ENCODE data around the gene DEXI.

The DEXI gene

GRCh38 chr16:10906914-10907756, 35.1 kb downstream of the DEXI start:
- H3K4me1 ChIP-seq (ENCODE audit: control insufficient read depth, insufficient read depth, low read depth, low read length) = no peaks in the 10 kb centered on the region
- no peak for DNase-seq
- no peaks in the 10 kb centered on the region for H3K79me1 ChIP-seq (replicated peaks; ENCODE audit: low read length, poor library complexity, severe bottlenecking)
- no peak overlapping the region for H3K9ac ChIP-seq (ENCODE audit: low read length)
- H4K91ac ChIP-seq (ENCODE audit: low read length) = no peak overlapping the region
- no peak overlapping the region for H3K23ac ChIP-seq (ENCODE audit: low read length in 2 of 2)
- no peak overlapping the region for H2AK5ac ChIP-seq (ENCODE audit: low read length, severe bottlenecking)
- H3K4me2 ChIP-seq (ENCODE audit: low read length, poor library complexity, severe bottlenecking) = no peak overlapping the region
- peaks cover 0 to 9% of the 10 kb centered on the region in 2 experiments for H3K27me3 ChIP-seq (ENCODE audit: control insufficient read depth in 1 of 2, insufficient read depth in 1 of 2, low read length in 2 of 2)
- no peak overlapping the region for H3K4me3 ChIP-seq (ENCODE audit: insufficient read depth in 1 of 2, low read depth in 1 of 2, low read length in 2 of 2)
- no peak overlapping the region for H4K8ac ChIP-seq (ENCODE audit: low read length)
- H3K27ac ChIP-seq (ENCODE audit: low read length, poor library complexity, severe bottlenecking) = no peak overlapping the region
- H3K14ac ChIP-seq (ENCODE audit: low read length in 2 of 2) = no peak overlapping the region
- no peak overlapping the region for H3K18ac ChIP-seq (ENCODE audit: low read depth in 1 of 2, low read length in 2 of 2)
- H3K4ac ChIP-seq (ENCODE audit: low read depth in 1 of 2, low read length in 2 of 2) = no peak overlapping the region
- H2BK5ac ChIP-seq (ENCODE audit: low read depth, low read length, poor library complexity, severe bottlenecking) = no peak overlapping the region
- no peak overlapping the region for H2BK12ac ChIP-seq (ENCODE audit: low read length in 2 of 2)
- H2BK120ac ChIP-seq (ENCODE audit: low read depth, low read length) = no peak overlapping the region
- H3K36me3 ChIP-seq (ENCODE audit: control insufficient read depth in 1 of 2, insufficient read depth in 2 of 2, low read depth in 1 of 2, low read length in 2 of 2) = peaks cover 0 to 47% of the 10 kb centered on the region in 2 experiments
- H2AFZ ChIP-seq (ENCODE audit: low read depth, low read length) = no peak overlapping the region
- WGBS = 92% methylated on average over 46 of the region's 46 CpGs
- peaks cover 8% of the 10 kb centered on the region for H3K9me3 ChIP-seq (ENCODE audit: control insufficient read depth, low read length)
- H2BK15ac ChIP-seq (ENCODE audit: low read depth, poor library complexity, severe bottlenecking) = no peak overlapping the region

GRCh38 chr16:10906482-10906881, 35.8 kb downstream of the DEXI start:
- Histone ChIP-seq H2BK12ac (ENCODE audit: low read length in 2 of 2) (no peak overlapping the region), H3K4ac (ENCODE audit: low read depth in 1 of 2, low read length in 2 of 2) (no peak overlapping the region), H2BK5ac (ENCODE audit: low read depth, low read length, poor library complexity, severe bottlenecking) (no peak overlapping the region), H4K8ac (ENCODE audit: low read length) (no peak overlapping the region), H2AFZ (ENCODE audit: low read depth, low read length) (no peak overlapping the region), H3K14ac (ENCODE audit: low read length in 2 of 2) (no peak overlapping the region), H3K27ac (ENCODE audit: low read length, poor library complexity, severe bottlenecking) (no peak overlapping the region), H3K23ac (ENCODE audit: low read length in 2 of 2) (no peak overlapping the region), H3K18ac (ENCODE audit: low read depth in 1 of 2, low read length in 2 of 2) (no peak overlapping the region), H3K4me2 (ENCODE audit: low read length, poor library complexity, severe bottlenecking) (no peak overlapping the region), H2BK15ac (ENCODE audit: low read depth, poor library complexity, severe bottlenecking) (no peak overlapping the region), H3K27me3 (ENCODE audit: control insufficient read depth in 1 of 2, insufficient read depth in 1 of 2, low read length in 2 of 2) (peaks cover 0 to 14% of the 10 kb centered on the region in 2 experiments), H2AK5ac (ENCODE audit: low read length, severe bottlenecking) (no peak overlapping the region), H3K9ac (ENCODE audit: low read length) (no peak overlapping the region), H3K4me1 (ENCODE audit: control insufficient read depth, insufficient read depth, low read depth, low read length) (no peaks in the 10 kb centered on the region), H3K4me3 (ENCODE audit: insufficient read depth in 1 of 2, low read depth in 1 of 2, low read length in 2 of 2) (no peak overlapping the region), H3K36me3 (ENCODE audit: control insufficient read depth in 1 of 2, insufficient read depth in 2 of 2, low read depth in 1 of 2, low read length in 2 of 2) (peaks cover 0 to 53% of the 10 kb centered on the region in 2 experiments), H4K91ac (ENCODE audit: low read length) (no peak overlapping the region), H3K9me3 (ENCODE audit: control insufficient read depth, low read length) (peaks cover 8% of the 10 kb centered on the region), H2BK120ac (ENCODE audit: low read depth, low read length) (no peak overlapping the region), H3K79me1 (replicated peaks; ENCODE audit: low read length, poor library complexity, severe bottlenecking) (no peaks in the 10 kb centered on the region)
- no peak for DNase-seq
- WGBS = 91% methylated on average over 19 of the region's 19 CpGs

GRCh38 chr16:10902999-10903398, 39.3 kb downstream of the DEXI start:
- no peak overlapping the region for H2AFZ ChIP-seq (ENCODE audit: low read depth, low read length)
- WGBS = 85% methylated on average over 1 of the region's 1 CpG
- H3K36me3 ChIP-seq (ENCODE audit: control insufficient read depth in 1 of 2, insufficient read depth in 2 of 2, low read depth in 1 of 2, low read length in 2 of 2) = peaks cover 0 to 54% of the 10 kb centered on the region in 2 experiments
- H3K4ac ChIP-seq (ENCODE audit: low read depth in 1 of 2, low read length in 2 of 2) = no peak overlapping the region
- no peak overlapping the region for H3K9ac ChIP-seq (ENCODE audit: low read length)
- H3K18ac ChIP-seq (ENCODE audit: low read depth in 1 of 2, low read length in 2 of 2) = no peak overlapping the region
- H2AK5ac ChIP-seq (ENCODE audit: low read length, severe bottlenecking) = no peak overlapping the region
- H3K4me3 ChIP-seq (ENCODE audit: insufficient read depth in 1 of 2, low read depth in 1 of 2, low read length in 2 of 2) = no peak overlapping the region
- H2BK120ac ChIP-seq (ENCODE audit: low read depth, low read length) = no peak overlapping the region
- H4K8ac ChIP-seq (ENCODE audit: low read length) = no peak overlapping the region
- no peaks in the 10 kb centered on the region for H3K4me1 ChIP-seq (ENCODE audit: control insufficient read depth, insufficient read depth, low read depth, low read length)
- no peak overlapping the region for H2BK12ac ChIP-seq (ENCODE audit: low read length in 2 of 2)
- no peak overlapping the region for H2BK15ac ChIP-seq (ENCODE audit: low read depth, poor library complexity, severe bottlenecking)
- no peak overlapping the region for H4K91ac ChIP-seq (ENCODE audit: low read length)
- H3K14ac ChIP-seq (ENCODE audit: low read length in 2 of 2) = no peak overlapping the region
- H3K23ac ChIP-seq (ENCODE audit: low read length in 2 of 2) = no peak overlapping the region
- H3K79me1 ChIP-seq (replicated peaks; ENCODE audit: low read length, poor library complexity, severe bottlenecking) = no peaks in the 10 kb centered on the region
- no peak overlapping the region for H3K4me2 ChIP-seq (ENCODE audit: low read length, poor library complexity, severe bottlenecking)
- DNase-seq = no peak
- H3K9me3 ChIP-seq (ENCODE audit: control insufficient read depth, low read length) = peaks cover 8% of the 10 kb centered on the region
- H3K27me3 ChIP-seq (ENCODE audit: control insufficient read depth in 1 of 2, insufficient read depth in 1 of 2, low read length in 2 of 2) = peaks cover 0 to 11% of the 10 kb centered on the region in 2 experiments
- no peak overlapping the region for H2BK5ac ChIP-seq (ENCODE audit: low read depth, low read length, poor library complexity, severe bottlenecking)
- no peak overlapping the region for H3K27ac ChIP-seq (ENCODE audit: low read length, poor library complexity, severe bottlenecking)

- Histone ChIP-seq H3K79me1 (replicated peaks; ENCODE audit: low read length, poor library complexity, severe bottlenecking) (no peaks in the 10 kb centered on the region), H3K4ac (ENCODE audit: low read depth in 1 of 2, low read length in 2 of 2) (no peak overlapping the region), H3K9me3 (ENCODE audit: control insufficient read depth, low read length) (no peaks in the 10 kb centered on the region), H3K18ac (ENCODE audit: low read depth in 1 of 2, low read length in 2 of 2) (no peak overlapping the region), H2AK5ac (ENCODE audit: low read length, severe bottlenecking) (no peak overlapping the region), H3K4me2 (ENCODE audit: low read length, poor library complexity, severe bottlenecking) (no peak overlapping the region), H3K14ac (ENCODE audit: low read length in 2 of 2) (no peak overlapping the region), H3K4me3 (ENCODE audit: insufficient read depth in 1 of 2, low read depth in 1 of 2, low read length in 2 of 2) (no peak overlapping the region), H2BK120ac (ENCODE audit: low read depth, low read length) (no peak overlapping the region), H2AFZ (ENCODE audit: low read depth, low read length) (no peak overlapping the region), H3K9ac (ENCODE audit: low read length) (no peak overlapping the region), H4K8ac (ENCODE audit: low read length) (no peak overlapping the region), H2BK12ac (ENCODE audit: low read length in 2 of 2) (no peak overlapping the region), H3K27ac (ENCODE audit: low read length, poor library complexity, severe bottlenecking) (no peak overlapping the region), H3K27me3 (ENCODE audit: control insufficient read depth in 1 of 2, insufficient read depth in 1 of 2, low read length in 2 of 2) (peaks cover 0 to 23% of the 10 kb centered on the region in 2 experiments), H2BK15ac (ENCODE audit: low read depth, poor library complexity, severe bottlenecking) (no peak overlapping the region), H3K4me1 (ENCODE audit: control insufficient read depth, insufficient read depth, low read depth, low read length) (no peaks in the 10 kb centered on the region), H4K91ac (ENCODE audit: low read length) (no peak overlapping the region), H2BK5ac (ENCODE audit: low read depth, low read length, poor library complexity, severe bottlenecking) (no peak overlapping the region), H3K36me3 (ENCODE audit: control insufficient read depth in 1 of 2, insufficient read depth in 2 of 2, low read depth in 1 of 2, low read length in 2 of 2) (peaks cover 0 to 52% of the 10 kb centered on the region in 2 experiments), H3K23ac (ENCODE audit: low read length in 2 of 2) (no peak overlapping the region)
- WGBS = 67% methylated on average over 5 of the region's 5 CpGs
- no peak for DNase-seq
Measured at GRCh38 chr16:10897134-10897533, 45.1 kb downstream of the DEXI start.
